Caco-2 (cell line): ENCODE data around the gene KLHL40. TPM values are rescaled to one million over a fixed set of nuclear protein-coding genes. Genes with fewer than 3 reads are reported as not detected.

Experiments
- BruUV-seq: library from RNA; stranded (reverse); fragments of 400-500 nt; replicated peaks from 2 replicates; lab custom pipeline; 2021; lab: Mats Ljungman, UMichigan
- CTCF ChIA-PET: fragments of 300-600 bp; sonication (Branson Sonifier 250); formaldehyde crosslinking; loops from one replicate; lab custom pipeline; 2022; ENCODE audit warnings: antibody characterized with exemption; lab: Charles Lee
- POLR2A ChIA-PET: fragments of 300-600 bp; sonication (Branson Sonifier 250); formaldehyde crosslinking; loops from one replicate; lab custom pipeline; 2022; ENCODE audit warnings: antibody characterized with exemption; lab: Charles Lee
- DNase-seq, 2 experiments: peaks; one replicate each; pipeline versions ENCODE4 v3.0.0 to v3.0.0-alpha.2; 2020 to 2022
- H3K27me3 ChIP-seq: replicated peaks from 2 replicates; pipeline ENCODE4 v1.6.0; 2011; ENCODE audit warnings: low read length; ENCODE audit not compliant: control insufficient read depth, insufficient read depth
- H3K36me3 ChIP-seq: 2 replicates; pipeline ENCODE4 v1.5.1; 2011; ENCODE audit warnings: low read length; ENCODE audit not compliant: control insufficient read depth, insufficient read depth
- H3K4me1 ChIP-seq: fragments of 250-450 bp; sonication (Bioruptor Pico); 2 replicates; pipeline ENCODE4 v1.5.1; 2020; ENCODE audit warnings: mild to moderate bottlenecking
- H3K4me3 ChIP-seq: 2 replicates; pipeline ENCODE4 v1.5.1; 2011; ENCODE audit warnings: low read depth, mild to moderate bottlenecking, control low read depth, low read length
- H3K9me3 ChIP-seq: fragments of 250-450 bp; sonication (Bioruptor Pico); 2 replicates; pipeline ENCODE4 v1.5.1; 2020; ENCODE audit warnings: mild to moderate bottlenecking, moderate library complexity
- H3K27ac Mint-ChIP-seq: one replicate; pipeline ENCODE4 v1.8.0; 2022; ENCODE audit warnings: mixed read lengths; ENCODE audit not compliant: unreplicated experiment
- H3K27me3 Mint-ChIP-seq: one replicate; pipeline ENCODE4 v1.8.0; 2022; ENCODE audit warnings: mixed read lengths; ENCODE audit not compliant: insufficient read depth, unreplicated experiment
- H3K36me3 Mint-ChIP-seq: one replicate; pipeline ENCODE4 v1.8.0; 2022; ENCODE audit warnings: mild to moderate bottlenecking, mixed read lengths; ENCODE audit not compliant: insufficient read depth, unreplicated experiment
- H3K4me1 Mint-ChIP-seq: one replicate; pipeline ENCODE4 v1.8.0; 2022; ENCODE audit warnings: low read depth, mixed read lengths; ENCODE audit not compliant: unreplicated experiment
- H3K4me3 Mint-ChIP-seq: one replicate; pipeline ENCODE4 v1.8.0; 2022; ENCODE audit warnings: mild to moderate bottlenecking, moderate library complexity, mixed read lengths; ENCODE audit not compliant: unreplicated experiment
- H3K9me3 Mint-ChIP-seq: one replicate; pipeline ENCODE4 v1.8.0; 2022; ENCODE audit warnings: mixed read lengths; ENCODE audit not compliant: unreplicated experiment
- CTCF ChIP-seq, 2 experiments: fragments of 200-600 bp in 1 of 2; IDR thresholded peaks; 1 replicate in 1 of 2; 2 replicates in 1 of 2; pipeline versions ENCODE4 v1.5.1 to v1.8.0; 2011 to 2022; ENCODE audit warnings: antibody characterized with exemption in 1 of 2, control low read depth in 1 of 2, inconsistent platforms in 1 of 2, low read depth in 1 of 2, low read length in 1 of 2, mild to moderate bottlenecking in 1 of 2, moderate library complexity in 1 of 2; ENCODE audit not compliant: insufficient read depth in 1 of 2, severe bottlenecking in 1 of 2, unreplicated experiment in 1 of 2
- intact Hi-C: fragments of 100-400 bp; cut with micrococcal nuclease; formaldehyde crosslinking; loops from one replicate; pipeline ENCODE4 v1.10.0; 2022; ENCODE audit not compliant: unreplicated experiment
- total RNA-seq: library from RNA; stranded (reverse); gene quantifications from 2 replicates; pipeline ENCODE4 v1.2.3, GENCODE V29; 2022

The KLHL40 gene
- total RNA-seq, 1 experiment from 2014 or later = not detected

DNA sequence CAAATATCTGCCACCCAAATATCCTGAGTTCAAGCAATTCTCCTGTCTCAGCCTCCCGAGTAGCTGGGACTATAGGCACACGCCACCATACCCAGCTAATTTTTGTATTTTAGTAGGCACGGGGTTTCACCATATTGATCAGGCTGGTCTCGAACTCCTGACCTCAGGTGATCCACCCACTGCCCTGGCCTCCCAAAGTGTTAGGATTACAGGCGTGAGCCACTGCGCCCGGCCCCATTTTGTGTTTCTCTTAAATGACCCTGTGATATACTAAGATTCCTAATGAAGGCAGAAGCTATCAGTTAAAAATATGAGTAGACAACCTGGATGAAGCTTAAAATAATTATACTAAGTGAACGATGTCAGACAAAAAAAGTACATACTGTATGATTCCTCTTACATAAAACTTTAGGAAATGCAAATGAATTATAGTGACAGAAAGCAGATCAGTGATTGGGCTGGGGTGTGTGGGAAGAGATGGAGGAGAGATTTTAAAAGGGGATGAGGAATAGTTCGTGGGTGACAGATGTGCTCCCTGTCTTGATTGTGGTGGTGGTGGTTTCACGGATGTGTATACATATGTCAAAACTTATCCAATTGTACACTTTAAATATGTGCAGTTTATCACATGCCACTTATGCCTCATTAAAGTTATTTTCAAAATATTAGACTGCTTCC, 3.8 kb upstream of the KLHL40 start:
- Mint-ChIP-seq H3K27me3 (peaks cover 16% of the 10 kb centered on the region), H3K4me1 (no peaks in the 10 kb centered on the region), H3K27ac (no peak overlapping the region), H3K9me3 (peaks cover 8% of the 10 kb centered on the region), H3K4me3 (no peak overlapping the region), H3K36me3 (no peaks in the 10 kb centered on the region)
- no peaks in the 10 kb centered on the region for H3K36me3 ChIP-seq
- no peak for DNase-seq
- no peak overlapping the region for H3K4me3 ChIP-seq
- POLR2A ChIA-PET = no interaction called here
- H3K9me3 ChIP-seq = no peaks in the 10 kb centered on the region
- no peak for TF ChIP-seq CTCF (IDR thresholded peaks at IDR 0.05; ENCODE audit: insufficient read depth in 1 of 2, low read depth in 1 of 2, low read length in 1 of 2, severe bottlenecking in 1 of 2, unreplicated experiment in 1 of 2)
- CTCF ChIA-PET = no interaction called here
- no peaks in the 10 kb centered on the region for H3K27me3 ChIP-seq
- no TSS peak for BruUV-seq
- intact Hi-C loops = no loop called here
- H3K4me1 ChIP-seq = no peaks in the 10 kb centered on the region

DNA sequence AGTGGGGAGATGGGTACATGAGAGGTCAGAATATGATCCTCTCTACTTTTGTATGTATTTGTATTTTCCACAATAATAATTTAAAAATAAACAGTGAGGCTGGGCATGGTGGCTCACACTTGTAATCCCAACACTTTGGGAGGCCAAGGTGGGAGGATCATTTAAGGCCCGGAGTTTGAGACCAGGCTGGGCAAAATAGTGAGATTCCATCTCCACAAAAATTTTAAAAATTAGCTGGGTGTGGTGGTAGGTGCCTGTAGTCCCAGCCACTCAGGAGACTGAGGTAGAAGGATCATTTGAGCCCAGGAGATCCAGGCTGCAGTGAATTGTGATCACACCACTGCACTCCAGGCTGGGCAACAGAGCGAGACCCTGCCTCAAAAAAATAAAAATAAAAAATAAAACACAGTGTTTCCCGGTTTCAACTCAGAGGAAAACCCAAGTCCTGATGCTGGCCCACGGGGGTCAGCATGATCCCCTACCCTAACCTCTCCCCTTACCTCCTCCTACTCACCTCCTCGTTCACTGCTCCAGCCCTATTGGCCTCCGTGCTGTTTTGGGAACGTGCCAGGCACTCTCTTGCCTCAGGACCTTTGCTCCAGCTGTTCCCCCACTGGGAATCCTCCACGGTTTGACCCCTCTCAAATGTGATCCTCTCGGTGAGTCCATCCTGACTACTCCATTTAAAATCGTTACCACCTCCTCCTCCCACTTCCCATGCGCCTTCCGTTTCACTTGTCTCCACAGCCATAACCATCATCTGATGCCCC, 2.9 kb upstream of the KLHL40 start:
- intact Hi-C loops = no loop called here
- Mint-ChIP-seq H3K4me1 (no peaks in the 10 kb centered on the region), H3K36me3 (no peaks in the 10 kb centered on the region), H3K27ac (no peak overlapping the region), H3K4me3 (no peak overlapping the region), H3K9me3 (no peaks in the 10 kb centered on the region), H3K27me3 (peaks cover 14% of the 10 kb centered on the region)
- BruUV-seq = no TSS peak
- Histone ChIP-seq H3K4me3 (no peak overlapping the region), H3K9me3 (no peaks in the 10 kb centered on the region), H3K4me1 (no peaks in the 10 kb centered on the region), H3K27me3 (no peaks in the 10 kb centered on the region), H3K36me3 (no peaks in the 10 kb centered on the region)
- peak in 1 of 2 experiments; percentile 13 for DNase-seq
- POLR2A ChIA-PET = no interaction called here
- no peak for TF ChIP-seq CTCF (IDR thresholded peaks at IDR 0.05; ENCODE audit: insufficient read depth in 1 of 2, low read depth in 1 of 2, low read length in 1 of 2, severe bottlenecking in 1 of 2, unreplicated experiment in 1 of 2)
- CTCF ChIA-PET = no interaction called here

DNA sequence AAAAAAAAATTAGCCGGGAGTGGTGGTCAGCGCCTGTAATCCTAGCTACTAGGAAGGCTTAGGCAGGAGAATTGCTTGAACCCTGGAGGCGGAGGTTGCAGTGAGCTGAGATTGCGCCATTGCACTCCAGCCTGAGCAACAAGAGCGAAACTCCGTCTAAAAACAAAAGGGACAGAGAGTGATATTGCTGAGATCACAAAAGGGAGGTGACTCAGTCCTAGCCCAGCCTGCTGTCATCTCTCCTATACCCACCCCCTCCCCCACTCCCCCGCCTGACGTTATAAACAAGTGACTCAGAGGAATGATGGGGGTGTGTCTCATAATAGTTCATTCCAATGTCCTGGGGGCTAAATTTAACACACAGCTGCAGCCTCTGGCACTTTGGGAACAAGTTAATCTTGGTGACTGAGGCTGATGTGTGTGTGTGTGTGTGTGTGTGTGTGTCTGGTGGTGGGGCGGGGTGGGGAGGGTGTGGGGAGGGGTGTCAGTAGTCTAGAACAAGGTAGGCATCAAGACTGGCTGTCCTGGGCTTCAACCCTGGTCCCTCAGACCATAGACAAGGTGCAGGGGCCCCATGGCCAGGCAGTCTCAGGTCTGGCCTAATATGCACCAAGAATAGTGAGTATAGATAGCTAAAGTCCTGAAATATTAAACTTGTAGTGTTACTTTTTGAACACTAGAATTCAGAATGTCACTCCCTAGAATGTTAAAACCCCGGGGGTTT, 1.3 kb upstream of the KLHL40 start:
- Mint-ChIP-seq H3K9me3 (no peaks in the 10 kb centered on the region), H3K4me3 (no peak overlapping the region), H3K36me3 (no peaks in the 10 kb centered on the region), H3K4me1 (no peaks in the 10 kb centered on the region), H3K27ac (no peak overlapping the region), H3K27me3 (peaks cover 5% of the 10 kb centered on the region)
- intact Hi-C loops = no loop called here
- CTCF ChIA-PET = no interaction called here
- POLR2A ChIA-PET = no interaction called here
- H3K27me3 ChIP-seq = no peaks in the 10 kb centered on the region
- no TSS peak for BruUV-seq
- DNase-seq = peak; percentile 23 to 70
- no peaks in the 10 kb centered on the region for H3K9me3 ChIP-seq
- no peaks in the 10 kb centered on the region for H3K4me1 ChIP-seq
- no peak for TF ChIP-seq CTCF (IDR thresholded peaks at IDR 0.05; ENCODE audit: insufficient read depth in 1 of 2, low read depth in 1 of 2, low read length in 1 of 2, severe bottlenecking in 1 of 2, unreplicated experiment in 1 of 2)
- H3K36me3 ChIP-seq = no peaks in the 10 kb centered on the region
- H3K4me3 ChIP-seq = no peak overlapping the region
